GM19455 (cell line): ENCODE measurements around the gene AQP2.
"Not testable (repeated sequence)": the region's sequence is repeated elsewhere in the genome, so short reads cannot be mapped to it uniquely, and the experiment has no call there.

Source experiments
- ATAC-seq: cut with Tn5 transposase; IDR thresholded peaks from one replicate; pipeline ENCODE4 v1.9.1; 2021; ENCODE audit not compliant: unreplicated experiment

AQP2 gene

GRCh38 chr12:49984476-49985359 lies 34.2 kb downstream of the AQP2 start:
- no peak for ATAC-seq

GRCh38 chr12:49985981-49986380 lies 35.4 kb downstream of the AQP2 start:
- ATAC-seq, result no peak

DNA sequence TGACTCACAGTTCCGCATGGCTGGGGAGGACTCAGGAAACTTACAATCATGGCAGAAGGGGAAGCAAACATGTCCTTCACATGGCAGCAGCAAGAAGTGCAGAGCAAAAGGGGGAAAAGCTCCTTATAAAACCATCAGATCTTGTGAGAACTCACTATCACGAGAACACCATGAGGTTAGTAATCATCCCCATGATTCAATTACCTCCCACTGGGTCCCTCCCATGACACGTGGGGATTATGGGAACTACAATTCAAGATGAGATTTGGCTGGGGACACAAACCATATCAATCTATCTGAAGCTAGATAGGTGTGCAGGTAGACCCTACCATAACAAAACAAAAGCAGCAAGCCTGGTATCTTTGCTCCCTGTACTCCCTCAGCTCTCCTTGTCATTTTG lies 35.9 kb downstream of the AQP2 start:
- ATAC-seq, result not testable (repeated sequence)

DNA sequence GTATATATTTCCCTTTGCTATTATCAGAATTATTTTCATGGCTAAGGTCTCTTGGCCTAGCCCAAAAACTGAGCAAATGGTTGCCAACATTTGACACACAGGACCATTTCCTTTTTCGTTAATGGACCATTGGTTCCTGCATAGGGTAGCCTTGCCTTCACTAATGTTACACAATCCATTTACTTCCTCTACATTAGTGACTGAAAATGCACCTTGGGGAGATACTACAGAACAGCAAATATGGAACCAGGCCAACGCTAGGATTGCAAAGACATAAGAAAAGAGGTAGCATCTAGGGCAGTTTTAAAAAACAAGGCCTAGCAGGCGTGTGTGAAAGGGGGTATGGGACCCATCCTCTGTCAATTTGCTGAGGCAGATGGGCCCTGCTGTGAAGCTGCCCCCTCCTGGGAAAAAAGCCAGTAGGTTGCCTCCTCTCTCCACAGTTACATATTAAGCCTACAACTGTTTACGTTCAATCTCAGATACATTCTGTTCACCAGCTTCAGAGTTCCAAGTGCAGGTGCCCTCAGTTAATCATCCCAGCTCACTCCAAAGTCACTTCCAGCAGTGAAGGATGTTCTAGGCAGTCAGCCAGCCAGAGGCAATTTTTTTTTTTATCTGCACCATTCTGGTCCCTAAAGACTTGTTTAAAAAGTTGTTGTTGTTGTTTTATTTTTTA lies 37.2 kb downstream of the AQP2 start:
- ATAC-seq, result no peak

DNA sequence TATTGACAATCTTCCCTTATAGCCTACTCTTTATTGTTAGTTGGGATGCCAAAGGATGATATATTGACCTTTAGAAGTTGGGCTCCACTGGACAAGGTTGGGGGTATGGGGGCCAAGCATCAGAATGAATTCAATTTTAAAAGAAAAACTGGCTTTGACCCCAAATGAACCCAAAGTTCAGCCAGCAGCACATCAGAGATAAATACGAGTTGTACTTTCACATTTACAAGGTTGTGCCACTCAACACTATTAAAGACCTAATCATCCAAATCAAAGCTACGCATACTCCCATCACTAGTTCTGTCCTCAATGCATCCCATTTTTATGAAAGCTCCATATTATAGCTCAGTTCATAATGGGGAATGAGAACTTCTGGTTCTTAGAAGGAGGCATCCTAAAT lies 38.9 kb downstream of the AQP2 start:
- not testable (repeated sequence) for ATAC-seq

DNA sequence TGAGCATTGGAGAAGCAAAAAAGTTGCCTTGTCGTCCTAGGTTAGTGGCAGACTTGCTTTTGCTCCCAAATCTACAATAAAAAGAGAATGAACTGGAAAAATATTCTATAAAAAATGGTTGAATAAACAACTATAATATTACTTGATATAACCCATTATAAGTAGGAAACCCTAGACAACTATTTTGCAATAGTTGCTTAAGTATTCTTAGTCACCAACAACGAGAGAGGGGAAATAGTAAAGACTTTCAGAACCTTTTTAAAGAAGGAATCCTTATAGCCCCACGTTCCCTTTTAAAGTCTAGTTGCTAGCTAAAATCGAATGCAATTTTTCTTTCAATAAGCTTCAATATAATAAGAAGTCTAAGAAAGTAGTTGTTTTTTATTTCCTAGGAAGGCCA lies 39.7 kb downstream of the AQP2 start:
- no peak for ATAC-seq

DNA sequence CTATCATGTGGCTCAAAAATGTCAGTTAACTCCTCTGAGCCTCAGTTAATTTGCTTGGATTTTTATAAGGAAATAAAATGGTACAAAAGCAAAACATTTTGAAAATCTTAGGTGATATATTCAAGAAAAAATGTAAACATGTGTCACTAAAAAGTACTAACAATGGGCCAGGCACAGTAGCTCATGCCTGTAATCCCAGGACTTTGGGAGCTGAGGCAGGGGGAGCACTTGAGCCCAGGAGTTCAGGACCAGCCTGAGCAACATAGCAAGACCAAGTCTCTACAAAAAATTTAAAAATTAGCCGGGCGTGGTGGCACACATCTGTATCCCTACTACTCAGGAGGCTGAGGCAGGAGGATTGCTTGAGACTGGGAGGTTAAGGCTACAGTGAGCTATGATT lies 47.9 kb downstream of the AQP2 start:
- ATAC-seq, result no peak

GRCh38 chr12:50003595-50003994 lies 53.1 kb downstream of the AQP2 start:
- no peak for ATAC-seq

DNA sequence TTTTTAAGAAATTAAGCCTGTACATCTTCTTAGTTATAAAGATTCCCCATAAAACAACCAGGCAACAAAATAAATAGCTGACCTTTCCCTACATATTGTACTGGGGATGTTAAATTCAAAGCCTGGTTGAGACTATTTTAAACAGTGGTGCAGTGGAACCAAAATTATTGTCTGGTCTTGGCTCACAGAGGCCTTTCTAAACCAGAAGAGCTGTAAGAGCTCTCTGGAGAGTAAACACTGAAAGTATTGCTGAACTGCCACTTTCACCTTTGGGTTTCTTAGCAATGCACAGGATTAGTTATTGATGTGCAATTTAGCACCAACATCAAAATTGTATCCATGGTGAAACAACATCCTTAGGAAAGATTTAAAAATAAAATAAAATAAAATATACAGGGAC lies 54.2 kb downstream of the AQP2 start:
- ATAC-seq, result no peak

- ATAC-seq, result no peak
These were observed 54.6 kb downstream of the AQP2 start for GRCh38 chr12:50005175-50005574.

DNA sequence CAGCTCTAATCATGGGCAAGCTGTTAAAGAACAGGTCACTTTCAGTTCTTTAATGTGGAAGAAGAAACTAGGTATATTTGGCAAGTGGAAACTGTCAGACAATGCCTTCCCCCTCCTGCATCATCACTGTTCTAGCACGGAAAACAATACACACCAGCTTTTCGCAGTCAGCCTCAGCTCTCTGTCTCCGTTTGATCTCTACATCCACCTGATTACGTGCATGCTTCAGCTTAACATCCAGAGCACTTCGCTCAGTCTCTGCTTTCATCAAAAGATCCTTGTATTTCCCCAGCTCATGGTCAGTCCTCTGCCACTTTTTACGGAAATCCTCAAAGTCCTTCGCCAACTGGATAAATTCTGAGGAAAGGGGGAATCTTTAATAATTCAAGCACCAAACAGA lies 55.7 kb downstream of the AQP2 start:
- ATAC-seq, result no peak

DNA sequence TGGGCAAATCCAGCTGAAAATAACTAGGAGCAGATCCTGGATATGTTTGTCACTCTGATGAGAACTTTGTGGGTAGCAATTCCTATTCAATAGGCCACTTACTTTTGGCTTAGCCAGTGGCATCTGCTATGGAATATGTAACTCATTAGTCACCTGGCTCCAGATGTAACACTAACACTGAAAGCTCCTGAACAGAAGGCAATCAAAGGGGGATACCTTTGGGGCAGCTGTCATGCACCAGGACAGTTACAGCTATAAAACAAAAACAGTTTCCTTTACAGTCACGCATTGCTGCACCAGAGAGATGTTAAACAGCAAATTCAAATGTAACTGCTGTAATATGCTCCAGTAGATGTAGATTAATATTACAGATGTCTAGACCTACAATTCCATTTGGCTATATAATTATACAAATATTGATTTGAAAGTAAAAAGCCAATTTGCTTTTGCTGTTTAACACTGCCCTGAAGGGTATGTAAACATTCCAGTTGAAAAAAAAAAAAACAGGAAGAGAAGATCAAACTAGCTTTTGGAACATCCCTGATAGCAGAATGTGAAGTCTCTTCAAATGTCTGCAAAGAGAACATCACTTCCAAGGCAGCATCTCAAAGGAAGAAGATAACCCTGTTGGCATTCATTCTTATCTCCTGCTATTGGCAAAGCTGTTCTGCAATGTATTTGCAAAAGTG lies 56.4 kb downstream of the AQP2 start:
- no peak for ATAC-seq
